Measurements from ENCODE around the gene ANKMY1.

The ANKMY1 gene

DNA sequence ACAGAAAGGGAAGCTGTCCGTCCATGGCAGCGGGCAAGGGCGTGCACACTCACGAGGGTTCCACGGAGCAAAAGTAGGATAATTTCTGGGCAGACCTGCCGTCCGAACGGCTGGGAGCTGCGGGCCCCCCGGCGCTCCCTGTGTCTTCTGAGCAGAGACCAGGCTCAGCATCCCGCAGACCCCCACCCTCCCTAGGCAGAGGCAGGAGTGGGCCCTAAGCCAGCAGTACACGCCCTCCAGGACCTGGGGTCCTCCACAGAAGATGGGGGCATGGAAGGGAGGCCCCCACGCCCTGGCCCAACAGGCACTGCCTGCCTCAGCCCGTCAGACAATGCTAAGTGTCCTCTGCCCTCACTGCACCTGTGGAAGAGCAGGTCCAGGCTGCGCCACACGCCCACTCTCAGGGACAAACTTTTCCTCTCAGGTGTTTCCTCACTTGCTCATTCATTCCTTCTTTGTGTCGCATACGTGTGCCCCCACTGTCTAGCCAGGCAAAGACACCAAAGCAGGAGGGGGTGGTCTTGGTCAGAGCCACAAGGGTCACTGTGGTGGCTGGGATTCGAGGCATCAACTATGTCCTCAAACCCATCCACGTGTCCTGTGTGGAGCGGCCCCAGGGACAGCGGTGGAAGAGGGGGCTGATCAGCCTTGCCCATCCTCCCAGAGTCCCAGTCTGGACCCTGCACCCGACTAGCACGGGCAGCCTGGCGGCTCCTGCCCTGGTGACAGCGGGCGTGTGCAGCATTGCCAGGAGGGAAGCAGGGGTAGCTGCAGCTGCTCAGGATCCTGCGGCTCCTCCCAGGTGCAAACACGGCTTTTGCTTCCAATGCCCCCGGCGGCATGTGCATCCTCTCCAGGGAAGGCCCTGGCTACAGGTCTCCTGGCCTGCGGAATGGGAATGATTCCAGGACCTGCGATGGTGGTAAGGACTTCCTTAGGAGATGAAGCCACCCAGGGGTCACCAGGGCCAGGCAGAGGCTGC, 124.7 kb downstream of the ANKMY1 start:
- DNase-seq, result no peak

- no peak for DNase-seq
Observed at GRCh38 chr2:240432430-240432819, 125.4 kb downstream of the ANKMY1 start.

DNA sequence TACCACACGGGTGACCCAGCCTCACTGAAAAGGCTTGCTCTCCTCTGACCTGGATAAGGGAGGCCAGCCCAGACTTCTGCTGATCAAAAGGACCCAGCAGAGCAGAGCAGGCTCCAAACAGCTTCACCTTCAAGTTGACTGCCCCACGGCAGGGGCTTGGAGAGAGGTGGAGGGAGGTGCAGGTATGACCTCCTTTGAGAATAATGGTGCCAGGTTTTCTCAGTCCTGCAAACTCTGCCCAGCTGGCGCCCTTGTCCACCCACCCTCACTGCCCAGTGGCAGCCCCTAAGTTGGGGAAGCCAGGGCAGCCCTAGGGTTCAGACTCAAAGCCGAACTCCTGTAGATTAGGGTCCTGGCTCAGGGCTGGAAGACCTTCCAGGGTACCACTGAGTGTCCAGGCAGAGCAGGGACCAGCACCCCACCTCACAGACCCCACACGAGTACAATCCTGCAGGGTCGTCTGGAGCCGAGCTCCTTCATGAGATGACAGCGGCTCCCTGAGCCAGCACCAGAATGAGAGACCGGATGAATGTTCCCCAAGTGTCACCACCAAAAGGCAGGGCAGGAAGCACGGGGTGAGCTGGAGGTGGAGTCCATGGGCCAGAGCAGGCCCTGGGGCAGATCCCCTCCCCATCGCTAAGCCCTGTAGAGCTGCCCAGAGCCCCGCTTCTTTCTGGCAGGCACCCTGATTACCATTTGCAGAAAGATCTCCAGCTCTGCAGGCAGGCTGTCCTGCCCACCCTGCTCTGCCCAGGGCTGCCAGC, 125.9 kb downstream of the ANKMY1 start:
- no peak for DNase-seq

DNA sequence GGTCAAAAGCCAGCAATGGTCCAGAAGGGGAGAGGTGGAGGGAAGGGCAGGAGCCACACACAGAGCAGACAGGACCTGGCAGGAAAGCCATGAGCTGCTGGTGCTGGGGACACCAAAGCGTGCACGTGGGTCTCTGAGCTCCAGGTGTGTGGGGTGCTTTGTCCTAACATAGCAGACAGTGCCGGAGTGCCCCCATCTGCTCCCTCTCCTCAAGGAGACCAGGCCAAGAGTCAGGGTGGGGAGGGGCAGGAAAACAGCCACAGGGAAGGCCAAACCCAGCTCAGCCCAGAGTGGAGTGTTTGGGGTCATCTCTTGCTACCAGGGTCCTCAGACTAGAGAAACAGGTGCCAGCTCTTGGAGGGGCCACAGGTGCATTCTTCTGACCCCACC, 126.5 kb downstream of the ANKMY1 start:
- peak in 1 of 2 donors; percentile 9 for DNase-seq

DNA sequence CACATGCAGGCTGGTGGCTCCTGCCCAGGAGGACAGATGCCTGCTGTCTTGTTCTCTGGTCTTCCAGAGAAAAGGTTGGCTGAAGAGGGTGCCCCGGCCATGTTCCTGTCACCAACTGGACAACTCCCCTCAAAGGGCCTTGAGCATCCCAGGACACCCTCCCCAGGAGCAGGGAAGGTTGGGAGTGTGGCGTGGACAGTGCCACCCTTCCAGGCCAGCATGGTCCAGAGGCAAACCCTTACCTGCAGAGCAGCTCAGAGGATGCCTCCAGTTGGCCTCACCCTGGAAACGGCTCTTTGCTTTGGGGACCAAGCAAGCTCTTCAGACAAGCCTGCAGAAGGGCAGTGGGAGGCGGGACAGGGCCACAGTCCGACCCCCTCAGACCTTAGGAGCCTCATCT, 127.2 kb downstream of the ANKMY1 start:
- peak in 1 of 2 donors; percentile 9 for DNase-seq

DNA sequence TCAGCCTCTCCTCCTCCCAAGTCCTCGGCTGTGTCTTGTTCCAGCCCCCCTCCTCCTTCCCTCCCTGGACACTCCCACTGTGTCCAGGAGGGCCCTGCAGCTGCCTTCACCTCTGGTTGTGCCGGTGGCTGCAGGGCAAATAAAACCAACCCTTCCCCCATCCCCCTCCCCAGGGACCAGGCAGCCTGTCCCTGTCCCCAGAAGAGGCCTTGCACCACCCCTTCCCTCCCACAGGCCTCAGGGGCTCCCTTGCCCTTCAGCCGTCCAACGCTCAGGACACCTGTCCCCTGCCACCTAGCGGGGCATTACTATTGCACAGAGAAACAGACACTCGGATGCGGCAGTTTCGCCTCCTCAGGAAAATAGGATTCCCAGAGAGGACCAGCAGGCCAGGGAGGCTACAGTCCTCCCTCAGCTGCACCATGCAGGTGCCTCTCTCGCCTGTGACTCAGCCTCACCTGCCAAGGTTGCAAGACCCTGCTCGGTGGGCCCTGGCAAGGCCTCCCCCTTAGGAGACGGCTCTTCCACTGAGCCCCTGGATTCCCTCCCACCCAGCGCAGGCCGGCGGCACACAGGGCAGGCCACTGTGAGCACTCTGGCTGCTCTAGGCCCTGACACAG, 127.8 kb downstream of the ANKMY1 start:
- peak in 1 of 2 donors; percentile 4 for DNase-seq
